Neural progenitor cell (in vitro differentiated cells): ENCODE measurements around the gene TRMT61B. TPM values are rescaled to one million over a fixed set of nuclear protein-coding genes. Genes with fewer than 3 reads are reported as not detected.

Experiments
- DNase-seq: peaks from one replicate; pipeline ENCODE4 v3.0.0-alpha.2; 2016; ENCODE audit warnings: low spot score
- H2AFZ ChIP-seq: fragments of 200-600 bp; sonication (generic); replicated peaks from 2 replicates; pipeline ENCODE4 v1.6.1; 2016; ENCODE audit warnings: antibody characterized with exemption
- H3F3A ChIP-seq: fragments of 200-600 bp; sonication (generic); 2 replicates; pipeline ENCODE4 v1.6.1; 2016; ENCODE audit warnings: antibody characterized with exemption, low read depth
- H3K27ac ChIP-seq: fragments of 200-600 bp; sonication (generic); 2 replicates; pipeline ENCODE4 v1.5.1; 2016; ENCODE audit warnings: mild to moderate bottlenecking
- H3K27me3 ChIP-seq: fragments of 200-600 bp; sonication (generic); 2 replicates; pipeline ENCODE4 v1.6.1; 2016; ENCODE audit warnings: mild to moderate bottlenecking, moderate library complexity
- H3K36me3 ChIP-seq: fragments of 200-600 bp; sonication (generic); 2 replicates; pipeline ENCODE4 v1.5.1; 2016
- H3K4me1 ChIP-seq: fragments of 200-600 bp; sonication (generic); 2 replicates; pipeline ENCODE4 v1.6.1; 2016; ENCODE audit warnings: mixed run types
- H3K4me2 ChIP-seq: fragments of 200-600 bp; sonication (generic); 2 replicates; pipeline ENCODE4 v1.6.1; 2016
- H3K4me3 ChIP-seq: fragments of 200-600 bp; sonication (generic); 2 replicates; pipeline ENCODE4 v1.5.1; 2016
- H3K79me2 ChIP-seq: fragments of 200-600 bp; sonication (generic); 2 replicates; pipeline ENCODE4 v1.6.1; 2016; ENCODE audit warnings: low read depth
- H3K9ac ChIP-seq: fragments of 200-600 bp; sonication (generic); 2 replicates; pipeline ENCODE4 v1.6.1; 2016
- H3K9me3 ChIP-seq: fragments of 200-600 bp; sonication (generic); 2 replicates; pipeline ENCODE4 v1.5.1; 2016; ENCODE audit warnings: low read depth
- H4K20me1 ChIP-seq: fragments of 200-600 bp; sonication (generic); 2 replicates; pipeline ENCODE4 v1.6.1; 2016; ENCODE audit warnings: low read depth
- H3K27ac Mint-ChIP-seq: 3 replicates; pipeline ENCODE4 v1.8.0; 2021; ENCODE audit warnings: mixed read lengths
- H3K27me3 Mint-ChIP-seq: 2 replicates; pipeline ENCODE4 v1.8.0; 2022; ENCODE audit warnings: low read depth, mild to moderate bottlenecking, inconsistent platforms, moderate library complexity, mixed read lengths; ENCODE audit not compliant: insufficient read depth
- H3K36me3 Mint-ChIP-seq: 3 replicates; pipeline ENCODE4 v1.8.0; 2021; ENCODE audit warnings: mixed read lengths
- H3K4me1 Mint-ChIP-seq: 3 replicates; pipeline ENCODE4 v1.8.0; 2021; ENCODE audit warnings: mixed read lengths
- H3K4me3 Mint-ChIP-seq: 3 replicates; pipeline ENCODE4 v1.8.0; 2021; ENCODE audit warnings: mild to moderate bottlenecking, moderate library complexity, mixed read lengths
- H3K9me3 Mint-ChIP-seq: 3 replicates; pipeline ENCODE4 v1.8.0; 2020; ENCODE audit warnings: mixed read lengths
- EZH2 ChIP-seq: fragments of 200-600 bp; sonication (generic); IDR thresholded peaks from 2 replicates; pipeline ENCODE4 v1.6.1; 2017; ENCODE audit warnings: antibody characterized with exemption, mild to moderate bottlenecking, moderate library complexity
- EZH2phosphoT487 ChIP-seq: fragments of 200-600 bp; sonication (generic); IDR thresholded peaks from 2 replicates; pipeline ENCODE4 v1.6.1; 2017; ENCODE audit warnings: antibody characterized with exemption
- total RNA-seq: library from RNA; depleted of rRNA; stranded (reverse); fragments of >200 nt; gene quantifications from 2 replicates; pipeline ENCODE4 v1.2.3, GENCODE V29; 2015; ENCODE audit warnings: low replicate concordance
- TF ChIP-seq, protein P1 (sequence below): fragments of 200-600 bp; sonication (generic); IDR thresholded peaks from 2 replicates; pipeline ENCODE4 v1.5.1; 2017; ENCODE audit warnings: antibody characterized with exemption, mild to moderate bottlenecking

The TRMT61B gene
- total RNA-seq, 1 donor from 2014 or later, result 23.9 TPM

DNA sequence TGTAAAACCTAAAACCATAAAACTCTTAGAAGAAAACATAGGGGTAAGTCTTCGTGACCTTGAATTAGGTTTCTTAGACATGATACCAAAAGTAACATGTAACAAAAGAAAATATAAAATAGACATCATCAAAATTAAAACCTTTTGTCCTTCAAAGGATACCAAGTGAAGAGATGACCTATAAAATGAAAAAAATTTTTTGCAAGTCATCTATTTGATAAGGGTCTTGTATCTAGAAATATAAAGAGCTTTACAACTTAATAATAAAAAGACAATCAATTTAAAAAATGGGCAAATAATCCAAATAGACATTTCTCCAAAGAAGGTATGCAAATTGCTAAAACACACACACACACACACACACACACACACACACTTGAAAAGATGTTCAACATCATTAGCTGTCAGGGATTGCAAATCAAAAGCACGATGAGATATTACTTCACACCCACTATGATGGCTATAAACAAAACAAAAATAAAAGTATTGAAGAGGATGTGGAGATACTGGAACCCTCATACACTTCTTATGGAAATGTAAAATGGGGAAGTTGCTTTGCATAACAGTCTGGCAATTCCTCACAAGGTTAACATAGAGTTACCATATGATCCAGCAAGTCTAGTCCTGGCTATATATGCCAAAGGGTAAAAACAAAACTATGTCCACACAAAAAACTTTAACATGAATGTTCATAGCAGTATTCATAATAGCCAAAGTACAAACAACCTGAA, 36.2 kb downstream of the TRMT61B start:
- no peak overlapping the region for H3K27ac Mint-ChIP-seq
- Histone ChIP-seq H3K79me2 (no peaks in the 10 kb centered on the region), H4K20me1 (no peaks in the 10 kb centered on the region), H3F3A (no peaks in the 10 kb centered on the region), H3K27ac (no peak overlapping the region), H3K27me3 (no peaks in the 10 kb centered on the region), H2AFZ (no peak overlapping the region), H3K4me2 (no peak overlapping the region), H3K4me1 (no peaks in the 10 kb centered on the region), H3K9me3 (no peaks in the 10 kb centered on the region), H3K36me3 (no peaks in the 10 kb centered on the region), H3K4me3 (no peak overlapping the region), H3K9ac (no peak overlapping the region)
- TF ChIP-seq EZH2 (no peak), EZH2phosphoT487 (no peak)
- TF ChIP-seq, protein P1, sequence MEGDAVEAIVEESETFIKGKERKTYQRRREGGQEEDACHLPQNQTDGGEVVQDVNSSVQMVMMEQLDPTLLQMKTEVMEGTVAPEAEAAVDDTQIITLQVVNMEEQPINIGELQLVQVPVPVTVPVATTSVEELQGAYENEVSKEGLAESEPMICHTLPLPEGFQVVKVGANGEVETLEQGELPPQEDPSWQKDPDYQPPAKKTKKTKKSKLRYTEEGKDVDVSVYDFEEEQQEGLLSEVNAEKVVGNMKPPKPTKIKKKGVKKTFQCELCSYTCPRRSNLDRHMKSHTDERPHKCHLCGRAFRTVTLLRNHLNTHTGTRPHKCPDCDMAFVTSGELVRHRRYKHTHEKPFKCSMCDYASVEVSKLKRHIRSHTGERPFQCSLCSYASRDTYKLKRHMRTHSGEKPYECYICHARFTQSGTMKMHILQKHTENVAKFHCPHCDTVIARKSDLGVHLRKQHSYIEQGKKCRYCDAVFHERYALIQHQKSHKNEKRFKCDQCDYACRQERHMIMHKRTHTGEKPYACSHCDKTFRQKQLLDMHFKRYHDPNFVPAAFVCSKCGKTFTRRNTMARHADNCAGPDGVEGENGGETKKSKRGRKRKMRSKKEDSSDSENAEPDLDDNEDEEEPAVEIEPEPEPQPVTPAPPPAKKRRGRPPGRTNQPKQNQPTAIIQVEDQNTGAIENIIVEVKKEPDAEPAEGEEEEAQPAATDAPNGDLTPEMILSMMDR, result no peak
- no peak for DNase-seq
- H3K4me3 Mint-ChIP-seq, result no peak overlapping the region
- H3K4me1 Mint-ChIP-seq, result no peaks in the 10 kb centered on the region
- no peaks in the 10 kb centered on the region for H3K36me3 Mint-ChIP-seq
- no peaks in the 10 kb centered on the region for H3K9me3 Mint-ChIP-seq
- no peaks in the 10 kb centered on the region for H3K27me3 Mint-ChIP-seq

GRCh38 chr2:28828382-28828781, 41.7 kb downstream of the TRMT61B start:
- Histone ChIP-seq H3K4me1 (no peaks in the 10 kb centered on the region), H3K9ac (no peak overlapping the region), H3K79me2 (no peaks in the 10 kb centered on the region), H3K36me3 (no peaks in the 10 kb centered on the region), H3K27me3 (no peaks in the 10 kb centered on the region), H2AFZ (no peak overlapping the region), H3K27ac (no peak overlapping the region), H4K20me1 (no peaks in the 10 kb centered on the region), H3F3A (no peaks in the 10 kb centered on the region), H3K9me3 (no peaks in the 10 kb centered on the region), H3K4me2 (no peak overlapping the region), H3K4me3 (no peak overlapping the region)
- DNase-seq, result no peak
- no peak for TF ChIP-seq EZH2phosphoT487
- TF ChIP-seq, protein P1, result no peak
- H3K4me1 Mint-ChIP-seq, result no peaks in the 10 kb centered on the region
- H3K27me3 Mint-ChIP-seq, result peaks cover 3% of the 10 kb centered on the region
- no peak overlapping the region for H3K4me3 Mint-ChIP-seq
- no peak overlapping the region for H3K27ac Mint-ChIP-seq
- H3K9me3 Mint-ChIP-seq, result no peaks in the 10 kb centered on the region
- no peaks in the 10 kb centered on the region for H3K36me3 Mint-ChIP-seq

DNA sequence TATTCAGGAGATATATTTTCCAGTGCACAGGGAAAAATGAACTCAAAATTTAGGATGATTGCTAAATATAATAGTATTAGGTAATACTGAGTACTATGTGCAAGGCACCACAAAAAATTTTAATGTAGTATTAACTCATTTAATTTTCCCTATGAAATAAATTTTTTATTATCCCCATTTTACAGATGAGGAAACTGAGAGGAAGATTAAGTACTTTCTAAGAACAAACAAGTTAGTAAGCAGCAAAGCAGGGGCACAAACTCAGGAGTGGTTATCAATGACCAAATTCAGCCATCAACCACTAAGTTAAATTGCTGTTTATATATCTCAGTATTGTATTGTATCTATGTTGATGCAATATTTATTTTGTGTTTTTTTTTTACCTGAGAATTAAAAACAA, 45.2 kb downstream of the TRMT61B start:
- no peak for DNase-seq

More for the DNA sequence above, 45.2 kb downstream of the TRMT61B start:
- no peak overlapping the region for H3K4me2 ChIP-seq
- peaks cover 3% of the 10 kb centered on the region for H3K27me3 Mint-ChIP-seq
- no peaks in the 10 kb centered on the region for H3K79me2 ChIP-seq
- TF ChIP-seq EZH2, result no peak
- no peak for TF ChIP-seq EZH2phosphoT487
- TF ChIP-seq, protein P1, result no peak
- no peak overlapping the region for H3K4me3 ChIP-seq
- H3K9me3 Mint-ChIP-seq, result no peaks in the 10 kb centered on the region
- no peaks in the 10 kb centered on the region for H3K36me3 Mint-ChIP-seq
- H3K4me1 Mint-ChIP-seq, result no peaks in the 10 kb centered on the region
- no peak overlapping the region for H2AFZ ChIP-seq
- H3K27me3 ChIP-seq, result no peaks in the 10 kb centered on the region
- no peaks in the 10 kb centered on the region for H3F3A ChIP-seq
- no peak overlapping the region for H3K4me3 Mint-ChIP-seq
- no peak overlapping the region for H3K27ac ChIP-seq
- no peaks in the 10 kb centered on the region for H3K36me3 ChIP-seq
- no peaks in the 10 kb centered on the region for H3K4me1 ChIP-seq
- H4K20me1 ChIP-seq, result no peaks in the 10 kb centered on the region
- H3K27ac Mint-ChIP-seq, result no peak overlapping the region
- no peak overlapping the region for H3K9ac ChIP-seq
- H3K9me3 ChIP-seq, result no peaks in the 10 kb centered on the region
